HG02642 (cell line): Measurements from ENCODE around the gene MTCH1.
A peak's percentile ranks its signal among the peaks of the same experiment; 100 is the strongest.

Experiments
- ATAC-seq: cut with Tn5 transposase; IDR thresholded peaks from one replicate; pipeline ENCODE4 v1.9.1; 2021; ENCODE audit warnings: mild to moderate bottlenecking; ENCODE audit not compliant: unreplicated experiment, poor library complexity

Gene MTCH1

GRCh38 chr6:37018198-37019064 is 32.4 kb upstream of the MTCH1 start:
- ATAC-seq, result peak; percentile 88

- ATAC-seq, result peak; percentile 6
Observed at GRCh38 chr6:37017606-37018197, 31.7 kb upstream of the MTCH1 start.

- no peak for ATAC-seq
Observed at GRCh38 chr6:37016995-37017394, 31.0 kb upstream of the MTCH1 start.

GRCh38 chr6:37015532-37015931 is 29.5 kb upstream of the MTCH1 start:
- no peak for ATAC-seq

GRCh38 chr6:37014667-37015066 is 28.7 kb upstream of the MTCH1 start:
- no peak for ATAC-seq

GRCh38 chr6:37013516-37014491 is 27.8 kb upstream of the MTCH1 start:
- no peak for ATAC-seq

GRCh38 chr6:37011656-37012378 is 25.8 kb upstream of the MTCH1 start:
- no peak for ATAC-seq

GRCh38 chr6:37010402-37010892 is 24.5 kb upstream of the MTCH1 start:
- ATAC-seq, result no peak

- no peak for ATAC-seq
Observed at GRCh38 chr6:37008484-37009465, 22.8 kb upstream of the MTCH1 start.

GRCh38 chr6:37007340-37008043 is 21.5 kb upstream of the MTCH1 start:
- no peak for ATAC-seq

- ATAC-seq, result no peak
Observed at GRCh38 chr6:37006793-37007339, 20.9 kb upstream of the MTCH1 start.

GRCh38 chr6:37005827-37006567 is 20.0 kb upstream of the MTCH1 start:
- ATAC-seq, result peak; percentile 23

GRCh38 chr6:37005061-37005810 is 19.2 kb upstream of the MTCH1 start, which contains the start of gene FGD2:
FGD2 (plus strand) TSS chr6:37005655; CDS start chr6:37005818, 163 bp downstream.
- ATAC-seq, result peak; percentile 66

- ATAC-seq, result no peak
Observed at GRCh38 chr6:37004044-37004980, 18.3 kb upstream of the MTCH1 start.

GRCh38 chr6:36999751-37000125 is 13.7 kb upstream of the MTCH1 start:
- no peak for ATAC-seq
